NCI-H2081 (cell line): ENCODE data around the gene PRDX3.
"Not testable (repeated sequence)": the region's sequence is repeated elsewhere in the genome, so short reads cannot be mapped to it uniquely, and the experiment has no call there.

ENCODE experiments used
- DNase-seq, 2 experiments: peaks; one replicate each; lab custom pipeline; 2025; lab: John Stamatoyannopoulos, UW

PRDX3 gene

GRCh38 chr10:119206603-119207365 lies 28.2 kb upstream of the PRDX3 start:
- peak; percentile 6 to 42 for DNase-seq

- DNase-seq = peak in 1 of 2 experiments; percentile 9
Observed at GRCh38 chr10:119205894-119206602, 27.4 kb upstream of the PRDX3 start.

- peak in 1 of 2 experiments; percentile 14 for DNase-seq
Observed at GRCh38 chr10:119203006-119203405, 24.4 kb upstream of the PRDX3 start.

- no peak for DNase-seq
Observed at GRCh38 chr10:119201233-119201632, 22.6 kb upstream of the PRDX3 start.

- DNase-seq = peak; percentile 17 to 31
Observed at GRCh38 chr10:119199231-119199992, 20.8 kb upstream of the PRDX3 start.

- DNase-seq = no peak
Observed at GRCh38 chr10:119198438-119198837, 19.8 kb upstream of the PRDX3 start.

GRCh38 chr10:119197921-119198320 lies 19.3 kb upstream of the PRDX3 start:
- DNase-seq = no peak

GRCh38 chr10:119191881-119192280 lies 13.3 kb upstream of the PRDX3 start:
- no peak for DNase-seq

GRCh38 chr10:119190954-119191785 lies 12.6 kb upstream of the PRDX3 start:
- no peak for DNase-seq

- no peak for DNase-seq
Observed at GRCh38 chr10:119190353-119190752, 11.7 kb upstream of the PRDX3 start.

- DNase-seq = no peak
Observed at GRCh38 chr10:119189811-119190282, 11.2 kb upstream of the PRDX3 start.

- no peak for DNase-seq
Observed at GRCh38 chr10:119183664-119184412, 5.2 kb upstream of the PRDX3 start.

- not testable (repeated sequence) for DNase-seq
Observed at GRCh38 chr10:119180850-119181400, 2.3 kb upstream of the PRDX3 start.

GRCh38 chr10:119177708-119178371 lies 772 bp downstream of the PRDX3 start:
- DNase-seq = no peak

GRCh38 chr10:119176166-119176565 lies 2.4 kb downstream of the PRDX3 start:
- no peak for DNase-seq

- no peak for DNase-seq
Observed at GRCh38 chr10:119174109-119174508, 4.5 kb downstream of the PRDX3 start.

GRCh38 chr10:119167041-119167440 lies 11.6 kb downstream of the PRDX3 start:
- DNase-seq = no peak

GRCh38 chr10:119166564-119166963 lies 12.0 kb downstream of the PRDX3 start:
- no peak for DNase-seq

- DNase-seq = no peak
Observed at GRCh38 chr10:119166118-119166500, 12.5 kb downstream of the PRDX3 start.
